ENCODE data around the gene CAMSAP1.

CAMSAP1 gene

GRCh38 chr9:135929656-135930445 is 22.5 kb upstream of the CAMSAP1 start:
- H3K9ac ChIP-seq (ENCODE audit: low read depth, low read length): no peak overlapping the region
- no peak overlapping the region for H3K4me3 ChIP-seq (ENCODE audit: low read depth in 1 of 2, low read length in 2 of 2)
- TF ChIP-seq CTCF (IDR thresholded peaks at IDR 0.05; ENCODE audit: borderline replicate concordance, extremely low read depth, low read length, poor library complexity, severe bottlenecking): no peak
- TF ChIP-seq EZH2 (IDR thresholded peaks at IDR 0.05; ENCODE audit: borderline replicate concordance, low read depth, low read length, severe bottlenecking): no peak
- no peaks in the 10 kb centered on the region for H3K9me3 ChIP-seq (ENCODE audit: insufficient read depth, low read length, severe bottlenecking)
- no peak overlapping the region for H3K27ac ChIP-seq (ENCODE audit: low read length)
- peaks cover 47% of the 10 kb centered on the region for H4K20me1 ChIP-seq (ENCODE audit: insufficient read depth, low read length)
- H3K27me3 ChIP-seq (ENCODE audit: insufficient read depth, low read length, poor library complexity): no peaks in the 10 kb centered on the region
- H3K4me2 ChIP-seq (ENCODE audit: insufficient read depth, low read length): no peak overlapping the region
- H3K79me2 ChIP-seq (ENCODE audit: insufficient read depth, low read length): no peaks in the 10 kb centered on the region
- H3K36me3 ChIP-seq (ENCODE audit: insufficient read depth, low read length): peaks cover 32% of the 10 kb centered on the region
- ATAC-seq (ENCODE audit: insufficient read depth, low read depth): no peak
- DNase-seq: no peak
- no peak overlapping the region for H2AFZ ChIP-seq (ENCODE audit: low read depth, low read length)
- no peaks in the 10 kb centered on the region for H3K4me1 ChIP-seq (ENCODE audit: insufficient read depth, low read length)

GRCh38 chr9:135928731-135929655 is 21.6 kb upstream of the CAMSAP1 start:
- Histone ChIP-seq H3K4me3 (ENCODE audit: low read depth in 1 of 2, low read length in 2 of 2) (no peak overlapping the region), H3K9ac (ENCODE audit: low read depth, low read length) (no peak overlapping the region), H3K4me1 (ENCODE audit: insufficient read depth, low read length) (no peaks in the 10 kb centered on the region), H3K79me2 (ENCODE audit: insufficient read depth, low read length) (no peaks in the 10 kb centered on the region), H3K36me3 (ENCODE audit: insufficient read depth, low read length) (peaks cover 27% of the 10 kb centered on the region), H3K9me3 (ENCODE audit: insufficient read depth, low read length, severe bottlenecking) (no peaks in the 10 kb centered on the region), H3K4me2 (ENCODE audit: insufficient read depth, low read length) (no peak overlapping the region), H3K27me3 (ENCODE audit: insufficient read depth, low read length, poor library complexity) (no peaks in the 10 kb centered on the region), H4K20me1 (ENCODE audit: insufficient read depth, low read length) (peaks cover 47% of the 10 kb centered on the region), H3K27ac (ENCODE audit: low read length) (no peak overlapping the region), H2AFZ (ENCODE audit: low read depth, low read length) (no peak overlapping the region)
- DNase-seq (no peak), ATAC-seq (ENCODE audit: insufficient read depth, low read depth) (no peak)
- TF ChIP-seq EZH2 (IDR thresholded peaks at IDR 0.05; ENCODE audit: borderline replicate concordance, low read depth, low read length, severe bottlenecking): no peak
- no peak for TF ChIP-seq CTCF (IDR thresholded peaks at IDR 0.05; ENCODE audit: borderline replicate concordance, extremely low read depth, low read length, poor library complexity, severe bottlenecking)

GRCh38 chr9:135928074-135928730 is 20.9 kb upstream of the CAMSAP1 start:
- Histone ChIP-seq H2AFZ (ENCODE audit: low read depth, low read length) (no peak overlapping the region), H3K27me3 (ENCODE audit: insufficient read depth, low read length, poor library complexity) (no peaks in the 10 kb centered on the region), H3K79me2 (ENCODE audit: insufficient read depth, low read length) (no peaks in the 10 kb centered on the region), H3K4me2 (ENCODE audit: insufficient read depth, low read length) (no peak overlapping the region), H3K27ac (ENCODE audit: low read length) (no peak overlapping the region), H3K9me3 (ENCODE audit: insufficient read depth, low read length, severe bottlenecking) (no peaks in the 10 kb centered on the region), H4K20me1 (ENCODE audit: insufficient read depth, low read length) (peaks cover 42% of the 10 kb centered on the region), H3K4me1 (ENCODE audit: insufficient read depth, low read length) (no peaks in the 10 kb centered on the region), H3K36me3 (ENCODE audit: insufficient read depth, low read length) (peaks cover 19% of the 10 kb centered on the region), H3K4me3 (ENCODE audit: low read depth in 1 of 2, low read length in 2 of 2) (no peak overlapping the region), H3K9ac (ENCODE audit: low read depth, low read length) (no peak overlapping the region)
- DNase-seq (no peak), ATAC-seq (ENCODE audit: insufficient read depth, low read depth) (no peak)
- no peak for TF ChIP-seq EZH2 (IDR thresholded peaks at IDR 0.05; ENCODE audit: borderline replicate concordance, low read depth, low read length, severe bottlenecking)
